ENCODE measurements around the gene CLCNKA. TPM values are rescaled to one million over a fixed set of nuclear protein-coding genes. Genes with fewer than 3 reads are reported as not detected.

Gene CLCNKA
- total RNA-seq, 1 donor from 2014 or later, result not detected

- no peak overlapping the region for H3K4me3 ChIP-seq (ENCODE audit: low read depth, low read length)
- peaks cover 15% of the 10 kb centered on the region for H3K27me3 ChIP-seq (ENCODE audit: control insufficient read depth, insufficient read depth, low read length)
- no peaks in the 10 kb centered on the region for H3K36me3 ChIP-seq (ENCODE audit: control insufficient read depth, insufficient read depth, low read length)
- no peak for TF ChIP-seq CTCF (IDR thresholded peaks at IDR 0.05; ENCODE audit: insufficient read depth, low read length, poor library complexity, severe bottlenecking)
- DNase-seq (ENCODE audit: low read depth), result no peak
Measured at GRCh38 chr1:16017076-16017460, 4.8 kb upstream of the CLCNKA start.

GRCh38 chr1:16017461-16018303 lies 4.2 kb upstream of the CLCNKA start, which contains the start of gene HSPB7:
TSS of gene HSPB7 (minus strand) at chr1:16018043. CDS start at chr1:16017963, 80 bp downstream.
- H3K4me3 ChIP-seq (ENCODE audit: low read depth, low read length), result no peak within 1 kb of the TSS
- TF ChIP-seq CTCF (IDR thresholded peaks at IDR 0.05; ENCODE audit: insufficient read depth, low read length, poor library complexity, severe bottlenecking), result no peak
- H3K27me3 ChIP-seq (ENCODE audit: control insufficient read depth, insufficient read depth, low read length), result peaks cover 21% of the 10 kb centered on the region
- DNase-seq (ENCODE audit: low read depth), result no peak
- no peaks in the 10 kb centered on the region for H3K36me3 ChIP-seq (ENCODE audit: control insufficient read depth, insufficient read depth, low read length)

- H3K4me3 ChIP-seq (ENCODE audit: low read depth, low read length), result no peak overlapping the region
- H3K36me3 ChIP-seq (ENCODE audit: control insufficient read depth, insufficient read depth, low read length), result no peaks in the 10 kb centered on the region
- DNase-seq (ENCODE audit: low read depth), result no peak
- no peak for TF ChIP-seq CTCF (IDR thresholded peaks at IDR 0.05; ENCODE audit: insufficient read depth, low read length, poor library complexity, severe bottlenecking)
- peaks cover 27% of the 10 kb centered on the region for H3K27me3 ChIP-seq (ENCODE audit: control insufficient read depth, insufficient read depth, low read length)
Measured at GRCh38 chr1:16018308-16018707, 3.5 kb upstream of the CLCNKA start.

- TF ChIP-seq CTCF (IDR thresholded peaks at IDR 0.05; ENCODE audit: insufficient read depth, low read length, poor library complexity, severe bottlenecking), result no peak
Measured at GRCh38 chr1:16018749-16019643, 2.8 kb upstream of the CLCNKA start.

GRCh38 chr1:16019644-16020277 lies 2.1 kb upstream of the CLCNKA start:
- H3K4me3 ChIP-seq (ENCODE audit: low read depth, low read length), result no peak overlapping the region
- no peaks in the 10 kb centered on the region for H3K36me3 ChIP-seq (ENCODE audit: control insufficient read depth, insufficient read depth, low read length)
- TF ChIP-seq CTCF (IDR thresholded peaks at IDR 0.05; ENCODE audit: insufficient read depth, low read length, poor library complexity, severe bottlenecking), result no peak
- peaks cover 35% of the 10 kb centered on the region for H3K27me3 ChIP-seq (ENCODE audit: control insufficient read depth, insufficient read depth, low read length)
- DNase-seq (ENCODE audit: low read depth), result no peak

More at GRCh38 chr1:16018749-16019643, 2.8 kb upstream of the CLCNKA start:
- no peak overlapping the region for H3K4me3 ChIP-seq (ENCODE audit: low read depth, low read length)
- H3K27me3 ChIP-seq (ENCODE audit: control insufficient read depth, insufficient read depth, low read length), result peaks cover 33% of the 10 kb centered on the region
- DNase-seq (ENCODE audit: low read depth), result no peak
- H3K36me3 ChIP-seq (ENCODE audit: control insufficient read depth, insufficient read depth, low read length), result no peaks in the 10 kb centered on the region
